C4-2B (cell line): ENCODE measurements around the gene ZNF76.

Experiments used
- ZFX ChIP-seq: fragments of 450-650 bp; IDR thresholded peaks from 2 replicates; pipeline ENCODE4 v1.6.1; 2017
- TF ChIP-seq, protein P1 (sequence below): fragments of 450-650 bp; conservative IDR thresholded peaks from 2 replicates; pipeline ENCODE4 v1.5.1; 2017; ENCODE audit warnings: mild to moderate bottlenecking

DNA sequence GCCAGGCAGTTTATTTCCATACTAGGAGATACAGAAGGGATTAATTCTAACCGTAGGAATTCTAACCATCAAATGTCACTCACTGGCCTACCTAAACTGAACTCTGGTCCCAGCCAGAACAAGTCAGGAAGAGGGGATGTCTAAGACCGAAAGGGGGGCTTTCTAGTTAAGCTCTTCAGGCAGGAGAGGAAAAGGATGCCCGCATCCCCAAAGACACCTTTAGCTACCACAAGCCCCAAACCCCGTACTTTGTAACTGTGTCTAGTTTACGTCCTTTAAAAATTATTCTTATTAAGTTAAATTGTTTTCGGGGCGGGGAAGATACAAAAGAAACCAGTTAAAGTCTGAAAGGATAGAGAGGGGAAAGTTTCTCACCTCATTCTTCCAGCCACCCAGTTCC, 1.2 kb upstream of the ZNF76 start:
- TF ChIP-seq, protein P1, sequence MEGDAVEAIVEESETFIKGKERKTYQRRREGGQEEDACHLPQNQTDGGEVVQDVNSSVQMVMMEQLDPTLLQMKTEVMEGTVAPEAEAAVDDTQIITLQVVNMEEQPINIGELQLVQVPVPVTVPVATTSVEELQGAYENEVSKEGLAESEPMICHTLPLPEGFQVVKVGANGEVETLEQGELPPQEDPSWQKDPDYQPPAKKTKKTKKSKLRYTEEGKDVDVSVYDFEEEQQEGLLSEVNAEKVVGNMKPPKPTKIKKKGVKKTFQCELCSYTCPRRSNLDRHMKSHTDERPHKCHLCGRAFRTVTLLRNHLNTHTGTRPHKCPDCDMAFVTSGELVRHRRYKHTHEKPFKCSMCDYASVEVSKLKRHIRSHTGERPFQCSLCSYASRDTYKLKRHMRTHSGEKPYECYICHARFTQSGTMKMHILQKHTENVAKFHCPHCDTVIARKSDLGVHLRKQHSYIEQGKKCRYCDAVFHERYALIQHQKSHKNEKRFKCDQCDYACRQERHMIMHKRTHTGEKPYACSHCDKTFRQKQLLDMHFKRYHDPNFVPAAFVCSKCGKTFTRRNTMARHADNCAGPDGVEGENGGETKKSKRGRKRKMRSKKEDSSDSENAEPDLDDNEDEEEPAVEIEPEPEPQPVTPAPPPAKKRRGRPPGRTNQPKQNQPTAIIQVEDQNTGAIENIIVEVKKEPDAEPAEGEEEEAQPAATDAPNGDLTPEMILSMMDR = no peak
- TF ChIP-seq ZFX = no peak
